ENCODE measurements around the gene PLCXD3.

Gene PLCXD3

GRCh38 chr5:41286165-41286564, 224.2 kb downstream of the PLCXD3 start:
- DNase-seq (ENCODE audit: low read depth, low spot score), result no peak

- no peak for DNase-seq (ENCODE audit: low read depth, low spot score)
These were observed 225.5 kb downstream of the PLCXD3 start for GRCh38 chr5:41284938-41285337.

- no peak for DNase-seq (ENCODE audit: low read depth, low spot score)
These were observed 229.1 kb downstream of the PLCXD3 start for GRCh38 chr5:41281215-41281810.

GRCh38 chr5:41279040-41279439, 231.4 kb downstream of the PLCXD3 start:
- DNase-seq (ENCODE audit: low read depth, low spot score), result no peak

GRCh38 chr5:41277476-41278245, 232.7 kb downstream of the PLCXD3 start:
- DNase-seq (ENCODE audit: low read depth, low spot score), result no peak

DNA sequence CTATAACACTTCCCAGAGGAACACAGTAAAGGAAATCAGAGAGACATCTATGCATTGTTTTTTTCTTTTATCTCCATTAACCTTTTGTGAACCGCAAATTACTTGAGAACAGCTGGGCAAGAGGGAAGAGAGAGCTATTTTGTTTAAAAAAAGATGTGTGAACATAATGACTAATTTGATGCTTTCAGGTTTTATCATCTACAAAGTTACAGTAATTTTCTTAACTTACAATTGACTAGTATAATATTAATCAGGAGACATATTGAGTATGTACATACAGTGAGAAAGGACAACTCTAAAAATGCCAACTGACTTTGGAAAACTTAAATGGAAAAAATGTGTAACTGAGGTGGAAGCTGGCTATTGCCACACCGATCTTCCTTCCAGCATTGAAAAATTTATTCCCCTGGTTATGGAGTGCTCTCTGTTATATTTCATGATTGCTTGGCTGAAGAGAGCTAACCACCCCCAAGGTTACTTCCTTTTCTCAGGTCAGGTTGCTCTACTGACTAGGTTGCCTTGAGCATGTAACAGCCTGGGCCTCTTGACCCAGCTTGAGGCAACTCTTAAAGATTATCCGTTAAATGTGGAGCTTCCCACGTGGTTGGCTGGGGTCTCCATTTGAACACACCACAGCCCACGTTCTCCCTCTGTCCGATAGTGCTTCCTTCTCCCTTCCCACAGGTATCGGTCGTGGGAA, 234.4 kb downstream of the PLCXD3 start:
- no peak for DNase-seq (ENCODE audit: low read depth, low spot score)

DNA sequence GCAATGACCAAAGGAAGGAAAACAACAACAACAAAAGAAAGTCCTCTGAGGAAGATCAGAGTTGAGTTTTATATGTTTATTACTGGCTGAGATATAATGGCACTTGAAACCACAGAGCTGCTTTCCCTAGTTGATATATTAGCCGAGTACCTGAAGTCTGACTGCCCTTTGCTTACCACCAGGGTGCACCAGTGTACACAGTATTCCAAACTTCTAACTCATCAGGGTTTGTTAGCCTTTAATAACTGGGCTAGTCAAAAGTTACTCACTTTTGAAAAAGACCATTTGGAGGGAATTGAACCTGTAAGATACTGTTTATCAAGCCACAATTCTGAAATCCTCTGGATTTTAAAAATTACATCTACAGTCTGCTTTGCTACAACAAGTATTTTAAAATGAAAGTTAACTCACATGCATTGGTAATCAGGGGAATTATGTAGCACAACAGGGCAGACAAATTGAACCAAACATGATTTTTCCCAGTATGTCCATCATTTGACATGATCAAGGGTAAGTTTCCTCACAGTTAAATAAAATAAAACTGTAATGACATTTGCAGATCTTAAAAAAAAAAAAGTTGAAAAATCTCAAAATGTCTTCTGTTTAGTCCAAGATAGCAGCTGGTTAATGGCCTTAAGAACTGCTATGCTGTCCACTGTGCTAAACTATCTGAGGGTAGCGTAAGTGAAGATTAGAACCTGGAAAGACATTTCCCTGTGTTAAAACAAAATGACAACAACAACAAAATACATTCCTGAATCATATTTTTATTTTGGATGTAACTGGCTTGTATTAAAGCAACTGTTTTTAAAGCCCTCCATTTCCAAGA, 239.8 kb downstream of the PLCXD3 start:
- DNase-seq (ENCODE audit: low read depth, low spot score), result no peak

DNA sequence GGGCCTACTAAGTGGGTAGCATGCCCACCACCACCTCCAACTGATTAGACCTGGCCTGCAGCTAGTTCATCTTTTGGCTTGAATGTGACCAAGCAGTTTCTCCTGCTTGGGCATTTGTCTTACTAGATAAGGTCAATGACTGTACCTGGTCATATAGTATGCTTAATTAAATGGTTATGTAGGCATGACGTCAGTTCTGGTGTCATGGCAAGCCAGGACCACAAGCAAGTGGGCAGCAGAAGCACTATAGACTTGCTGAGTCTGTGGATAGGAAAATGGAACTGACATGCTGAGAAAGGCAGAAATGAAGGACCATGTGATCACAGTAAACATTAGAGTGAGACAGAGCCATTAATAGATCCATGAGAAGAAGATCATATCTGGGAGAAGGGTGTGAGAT, 241.5 kb downstream of the PLCXD3 start:
- DNase-seq (ENCODE audit: low read depth, low spot score), result no peak

- no peak for DNase-seq (ENCODE audit: low read depth, low spot score)
These were observed 244.0 kb downstream of the PLCXD3 start for GRCh38 chr5:41266377-41266776.

DNA sequence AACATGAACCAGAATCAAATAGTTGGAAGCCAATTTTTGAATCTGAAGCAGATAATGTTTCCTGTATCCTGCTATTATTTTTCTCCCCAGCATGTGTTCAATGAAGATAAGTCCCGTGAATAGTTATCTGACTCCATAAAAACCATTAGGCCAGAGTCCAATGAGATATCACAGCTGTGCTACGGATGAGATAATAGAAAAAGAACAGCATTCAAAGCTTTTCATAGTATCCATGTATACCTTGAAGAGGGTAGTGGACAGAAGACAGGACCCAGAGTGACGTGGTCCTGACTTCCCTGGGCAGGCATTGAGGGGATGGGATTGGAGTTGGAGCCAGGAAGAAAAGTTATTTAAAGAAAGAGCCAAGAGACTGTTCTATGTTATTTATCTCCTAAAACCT, 246.4 kb downstream of the PLCXD3 start:
- no peak for DNase-seq (ENCODE audit: low read depth, low spot score)

GRCh38 chr5:41263335-41263734, 247.1 kb downstream of the PLCXD3 start:
- no peak for DNase-seq (ENCODE audit: low read depth, low spot score)

All from activated naive CD8-positive, alpha-beta T cell treated with anti-CD3 and anti-CD28 coated beads, Interleukin-2, amount 50 U/mL, for 16 hours (primary cell).